Breast epithelium (tissue), 3 donors: ENCODE measurements around the gene ASB9.

Source experiments
- CTCF ChIP-seq, 3 donors: fragments of 450-650 bp; IDR thresholded peaks; one replicate each; pipeline ENCODE4 v1.5.1; 2016 to 2017; ENCODE audit warnings: antibody characterized with exemption in 3 of 3, mild to moderate bottlenecking in 3 of 3, moderate library complexity in 3 of 3
- POLR2A ChIP-seq: fragments of 450-650 bp; IDR thresholded peaks from one replicate; pipeline ENCODE4 v1.6.1; 2016; ENCODE audit warnings: antibody characterized with exemption, mild to moderate bottlenecking, moderate library complexity
- POLR2AphosphoS5 ChIP-seq, 3 donors: sonication (generic); formaldehyde crosslinking; IDR thresholded peaks; one replicate each; pipeline ENCODE4 v1.6.1; 2017; ENCODE audit warnings: antibody characterized with exemption in 3 of 3

- TF ChIP-seq CTCF (IDR thresholded peaks at IDR 0.05) (no peak), POLR2A (no peak), POLR2AphosphoS5 (IDR thresholded peaks at IDR 0.05) (no peak)
Observed at GRCh38 chrX:15298780-15299179, 28.9 kb upstream of the ASB9 start.
